GM21423 (cell line): Measurements from ENCODE around the gene MAP4K1.
A peak's percentile ranks its signal among the peaks of the same experiment; 100 is the strongest.

Experiments used
- ATAC-seq: cut with Tn5 transposase; IDR thresholded peaks from one replicate; pipeline ENCODE4 v1.9.1; 2021; ENCODE audit warnings: mild to moderate bottlenecking, moderate library complexity; ENCODE audit not compliant: unreplicated experiment

MAP4K1 gene

DNA sequence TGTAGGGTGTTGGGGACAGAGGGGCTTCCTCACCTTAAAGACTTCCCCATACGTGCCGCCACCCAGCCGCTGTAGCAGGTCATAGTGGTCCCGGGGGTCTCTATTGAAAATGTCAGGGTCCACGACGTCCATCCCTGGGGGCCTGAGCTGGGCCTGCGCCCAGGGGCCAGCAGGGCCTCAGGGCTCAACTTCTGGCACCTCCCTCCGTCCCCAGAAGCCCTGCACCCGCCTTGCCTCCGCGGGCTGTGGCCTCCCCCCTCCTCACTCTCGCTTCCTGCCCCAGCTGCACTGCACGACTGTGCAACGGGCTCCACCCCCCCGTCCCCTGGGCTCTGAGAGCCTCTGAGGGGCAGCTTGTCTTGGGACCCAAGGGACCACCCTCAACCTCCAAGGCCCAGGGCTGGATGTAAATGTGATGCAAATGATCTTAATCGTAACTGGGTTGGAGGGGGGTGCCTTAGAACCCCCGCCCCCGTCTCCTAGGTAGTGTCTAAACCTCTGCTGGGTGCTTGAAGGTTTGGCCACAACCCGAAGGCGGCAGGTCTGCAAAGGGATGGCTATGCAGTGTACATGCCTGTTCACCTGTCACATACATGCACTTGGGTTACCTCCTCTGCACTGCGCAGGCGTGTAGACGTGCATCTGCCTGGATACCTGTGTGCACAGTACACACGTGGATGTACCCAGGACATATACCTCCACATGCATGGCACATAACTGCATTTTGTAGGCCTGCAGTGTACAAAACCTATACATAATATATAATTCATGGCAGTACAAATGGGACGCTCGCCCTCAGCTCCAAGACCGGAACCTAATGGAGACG lies at the start of gene MAP4K1:
Gene MAP4K1 (minus strand): TSS at position 190 of the 826 bp plus-strand sequence. CDS start 58 bp downstream, at position 132.
- peak; percentile 61 for ATAC-seq

DNA sequence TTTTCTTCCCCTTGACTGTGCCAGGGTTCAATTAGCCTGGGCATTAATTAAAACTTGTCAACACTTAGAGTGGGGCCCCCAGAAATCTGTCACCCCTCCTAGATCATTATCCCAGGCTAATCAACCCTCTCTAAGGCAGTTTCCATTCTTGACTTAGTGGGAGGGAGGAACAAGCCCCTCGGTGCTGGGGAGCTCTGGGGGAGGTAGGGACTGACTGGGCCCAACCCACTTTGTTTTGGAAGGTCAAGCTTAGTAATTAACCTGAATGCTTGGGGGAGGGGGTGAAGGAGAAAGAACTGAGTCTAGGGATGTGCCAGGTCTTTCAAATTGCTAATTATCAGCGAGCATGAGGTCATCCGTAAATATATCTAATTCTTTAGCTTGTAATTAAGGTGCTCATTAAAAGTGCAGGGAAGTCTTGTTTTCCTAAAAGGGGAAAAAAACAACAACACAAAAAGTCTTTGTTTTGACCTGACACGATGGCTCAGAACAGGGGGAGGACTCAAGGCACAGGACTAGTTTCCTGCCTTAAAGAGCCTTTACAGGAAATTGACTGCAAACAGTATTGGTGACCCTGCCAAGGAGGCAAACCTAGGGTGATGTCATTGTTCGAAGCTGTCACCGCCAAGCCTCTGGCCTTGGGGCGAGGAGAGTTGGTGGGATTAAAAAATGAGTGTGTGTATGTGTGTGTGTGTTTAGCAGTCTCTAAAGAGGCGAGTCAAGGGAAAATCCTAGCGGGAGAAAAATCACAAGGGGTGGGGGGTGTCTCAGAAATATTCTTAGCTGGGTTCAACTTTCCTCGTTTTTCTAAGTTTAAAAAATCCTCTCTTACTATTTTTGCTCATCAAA lies 49.1 kb upstream of the MAP4K1 start:
- ATAC-seq, result no peak

DNA sequence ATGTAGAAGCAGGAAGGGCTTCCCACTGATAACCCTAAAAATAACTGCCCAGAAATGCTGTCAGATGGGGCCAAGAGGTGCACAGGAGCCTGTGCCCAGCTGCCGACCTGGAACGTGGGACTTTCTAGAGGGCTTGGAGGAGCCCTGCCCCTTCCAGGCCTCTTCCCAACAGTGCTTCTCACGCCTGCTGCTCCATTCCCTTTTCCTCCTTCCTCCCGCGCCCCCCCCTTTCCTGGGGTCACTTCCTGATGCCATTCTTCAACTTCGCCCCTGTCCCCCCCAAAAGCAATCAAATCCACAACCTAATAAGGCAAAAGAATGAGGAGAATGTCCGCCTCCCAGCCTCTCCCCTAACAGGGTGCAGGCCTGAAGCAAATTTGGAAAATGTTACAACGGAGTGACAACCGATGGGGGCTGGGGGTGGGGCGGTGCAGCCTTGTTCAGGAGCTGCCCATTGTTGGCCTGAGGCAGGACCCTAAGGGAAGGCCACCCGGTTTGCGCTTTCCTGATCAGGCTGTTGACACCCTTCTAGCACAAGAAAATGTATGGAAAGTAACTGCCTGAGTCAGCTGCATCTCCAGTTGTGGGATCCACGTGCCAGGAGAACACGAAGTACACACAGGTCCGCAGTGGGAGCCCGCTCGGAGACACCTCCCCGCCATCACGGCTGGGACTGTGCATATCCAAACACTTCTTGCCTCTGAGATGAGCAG lies 48.4 kb upstream of the MAP4K1 start:
- ATAC-seq, result no peak

DNA sequence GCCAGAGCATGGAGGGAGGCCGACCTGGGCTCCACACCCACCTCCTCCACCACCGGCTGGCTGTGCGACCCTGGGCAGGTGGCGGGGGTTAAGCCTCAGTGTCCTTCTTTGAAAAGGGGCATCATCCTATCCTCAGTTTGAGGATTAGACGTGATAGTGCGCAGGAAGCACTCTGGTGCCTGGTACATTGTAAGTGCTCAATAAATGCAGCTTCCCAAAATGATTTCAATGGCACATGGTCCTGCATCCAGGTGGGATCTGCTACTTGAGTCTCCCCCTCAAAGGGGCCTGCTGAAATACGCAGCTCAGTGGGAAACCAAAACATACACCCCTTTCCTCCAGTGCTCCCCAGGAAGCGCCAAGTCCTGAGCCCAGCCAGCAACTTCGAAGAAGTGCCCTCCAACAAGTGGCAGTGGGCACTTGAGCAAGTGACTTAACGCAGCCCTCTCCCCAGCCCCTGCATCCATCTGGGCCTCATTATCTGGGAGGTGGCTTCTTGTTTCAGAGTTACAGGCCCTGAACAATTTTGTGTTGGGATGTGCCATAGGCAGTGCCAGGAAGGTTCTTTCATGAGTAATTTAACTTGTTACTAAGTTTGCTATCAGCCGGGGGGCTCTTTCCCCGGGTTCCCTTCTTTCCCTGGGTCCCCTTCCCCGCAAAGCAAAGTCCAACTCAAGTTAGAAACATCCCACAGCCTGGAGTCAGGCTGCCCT lies 47.6 kb upstream of the MAP4K1 start:
- no peak for ATAC-seq

DNA sequence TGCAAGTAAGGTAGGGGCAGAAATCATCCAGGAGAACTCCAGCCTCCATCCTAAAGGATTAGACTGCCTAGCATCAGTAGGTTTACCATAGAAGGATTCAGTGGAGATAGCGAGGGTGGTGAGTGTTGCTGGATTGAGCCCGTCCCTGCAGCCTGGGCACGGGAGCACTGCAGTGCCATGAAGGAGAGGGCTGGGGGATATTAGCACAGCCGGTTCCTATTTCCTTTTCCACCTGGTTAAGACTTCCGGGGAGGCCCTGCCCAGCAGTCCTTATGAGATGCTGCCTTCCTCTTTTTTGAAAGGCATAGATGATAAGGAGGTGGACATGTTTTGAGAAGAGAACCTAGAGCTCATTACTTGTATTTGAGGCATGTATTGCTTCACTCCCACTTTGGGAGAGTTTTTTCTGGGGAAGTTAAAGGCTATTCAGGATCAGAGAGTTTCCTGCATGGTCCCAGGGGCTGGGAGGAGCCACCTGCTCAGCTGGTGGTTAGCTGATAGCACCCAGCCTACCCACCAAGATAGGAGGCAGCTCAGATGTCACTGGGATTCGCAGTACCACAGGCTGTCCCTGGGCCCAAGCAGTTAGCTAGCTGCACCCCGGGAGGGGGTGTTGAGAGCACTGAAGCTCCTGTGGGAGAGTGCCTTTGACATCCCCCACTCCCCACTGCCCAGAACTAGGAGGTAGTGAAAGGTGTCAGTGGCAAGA lies 46.9 kb upstream of the MAP4K1 start:
- ATAC-seq, result no peak

DNA sequence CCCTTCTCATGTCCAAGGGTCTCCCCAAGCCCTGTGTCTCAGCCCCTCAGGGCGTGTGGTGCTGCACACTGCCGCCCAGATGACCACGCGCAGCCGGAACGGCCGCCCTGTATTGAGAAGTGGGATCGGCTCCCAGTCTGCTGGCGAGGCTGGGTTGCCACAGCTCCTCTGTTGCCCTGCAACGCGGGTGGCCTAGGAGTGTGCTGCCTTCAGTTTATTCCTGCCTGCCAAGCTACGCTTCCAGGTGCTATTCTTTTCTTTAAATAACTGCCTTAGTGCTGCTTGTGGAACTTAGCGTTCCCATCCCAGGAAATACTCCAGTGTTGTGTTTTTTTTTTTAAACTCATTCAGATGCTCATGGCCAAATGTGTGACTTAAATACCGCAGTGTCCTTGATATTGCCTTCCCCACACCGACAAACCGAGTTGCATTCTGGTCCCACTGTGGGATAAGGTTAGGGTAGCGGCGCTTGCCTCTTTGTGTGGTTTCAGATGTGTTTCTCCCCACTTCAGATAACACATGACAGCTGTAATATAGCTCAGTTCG lies 46.3 kb upstream of the MAP4K1 start:
- ATAC-seq, result no peak

DNA sequence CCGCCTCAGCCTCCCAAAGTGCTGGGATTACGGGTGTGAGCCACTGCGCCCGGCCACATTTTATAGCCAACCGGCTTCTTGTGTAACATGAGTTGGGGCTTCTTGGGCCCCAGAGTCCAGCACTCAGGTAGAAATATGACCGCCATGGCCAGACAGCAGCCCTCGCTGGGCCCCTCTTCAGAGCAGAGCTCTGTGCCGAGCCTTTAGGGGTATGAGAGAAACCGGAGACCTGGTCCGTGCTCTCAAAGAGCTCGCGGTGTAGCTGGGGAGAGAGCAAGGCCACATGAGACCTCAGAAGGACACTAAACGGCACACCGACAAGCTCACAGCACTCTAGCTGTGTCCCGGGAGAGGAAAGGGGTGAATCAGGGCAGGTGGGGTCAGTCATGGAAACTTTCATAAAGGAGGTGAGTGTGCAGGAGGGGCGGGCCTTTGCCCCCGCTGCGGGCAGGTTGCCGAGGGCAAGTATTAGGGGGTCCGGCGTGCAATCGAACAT lies 45.5 kb upstream of the MAP4K1 start:
- no peak for ATAC-seq

DNA sequence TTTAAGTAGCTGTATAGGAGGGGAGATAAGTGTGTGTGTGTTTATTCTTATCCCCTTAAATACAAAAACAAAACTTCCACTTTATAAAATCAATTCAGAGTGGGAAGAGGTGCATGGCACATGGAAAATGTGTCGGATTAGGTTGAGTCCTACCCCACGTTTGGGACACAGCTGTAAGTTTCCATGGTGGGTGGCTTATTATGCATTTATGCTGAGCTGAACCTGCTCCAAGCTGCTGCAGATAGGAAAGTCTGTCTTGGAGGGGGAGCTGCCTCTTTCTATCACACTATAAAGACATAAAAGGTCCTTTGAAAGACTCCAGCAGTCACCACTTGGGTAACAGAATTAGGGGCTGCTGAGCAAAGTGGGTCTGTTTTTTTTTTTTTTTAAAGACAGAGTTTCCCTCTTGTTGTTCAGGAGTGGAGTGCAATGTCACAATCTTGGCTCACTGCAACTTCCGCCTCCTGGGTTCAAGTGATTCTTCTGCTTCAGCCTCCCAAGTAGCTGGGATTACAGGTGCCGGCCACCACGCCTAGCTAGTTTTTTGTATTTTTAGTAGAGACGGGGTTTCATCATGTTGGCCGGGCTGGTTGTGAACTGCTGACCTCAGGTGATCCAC lies 44.9 kb upstream of the MAP4K1 start:
- no peak for ATAC-seq

DNA sequence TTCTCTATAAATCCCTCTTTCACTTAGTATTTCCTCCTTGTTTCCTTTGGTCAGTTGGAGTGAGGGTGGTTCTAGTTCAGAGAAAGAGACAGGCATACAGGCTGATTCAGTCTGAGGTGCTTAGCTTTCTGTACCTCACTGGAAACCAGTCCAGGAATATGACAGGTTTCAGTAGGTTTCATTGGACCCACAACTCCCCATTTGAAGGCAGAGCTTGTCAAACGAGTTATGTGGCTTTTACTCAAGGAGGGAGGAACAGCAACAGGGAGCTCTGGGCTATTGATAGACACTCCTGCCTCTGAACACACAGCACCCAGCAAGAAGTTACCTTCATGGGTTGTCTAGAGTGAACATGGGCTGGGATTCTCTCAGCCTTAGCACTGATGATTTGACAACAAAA lies 44.2 kb upstream of the MAP4K1 start:
- ATAC-seq, result no peak

DNA sequence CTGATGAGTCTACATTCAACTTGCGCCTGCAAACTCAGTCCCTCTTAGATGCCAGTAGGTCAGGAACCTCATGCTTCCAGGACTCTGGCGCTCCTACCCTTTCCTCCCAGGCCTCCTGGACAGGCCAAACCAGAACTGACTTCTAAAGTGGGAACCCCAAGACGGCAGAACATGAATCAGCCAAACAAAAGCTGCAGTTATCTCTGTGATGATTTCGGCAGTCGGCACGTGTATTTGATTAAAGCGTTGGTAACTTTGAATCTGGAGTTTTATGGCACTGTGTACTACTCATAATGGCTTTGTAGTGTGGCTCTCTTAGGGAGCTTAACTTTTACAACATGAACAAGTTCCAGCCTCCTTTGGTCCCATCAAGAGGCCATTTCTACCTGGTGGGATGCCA lies 43.4 kb upstream of the MAP4K1 start:
- ATAC-seq, result no peak

DNA sequence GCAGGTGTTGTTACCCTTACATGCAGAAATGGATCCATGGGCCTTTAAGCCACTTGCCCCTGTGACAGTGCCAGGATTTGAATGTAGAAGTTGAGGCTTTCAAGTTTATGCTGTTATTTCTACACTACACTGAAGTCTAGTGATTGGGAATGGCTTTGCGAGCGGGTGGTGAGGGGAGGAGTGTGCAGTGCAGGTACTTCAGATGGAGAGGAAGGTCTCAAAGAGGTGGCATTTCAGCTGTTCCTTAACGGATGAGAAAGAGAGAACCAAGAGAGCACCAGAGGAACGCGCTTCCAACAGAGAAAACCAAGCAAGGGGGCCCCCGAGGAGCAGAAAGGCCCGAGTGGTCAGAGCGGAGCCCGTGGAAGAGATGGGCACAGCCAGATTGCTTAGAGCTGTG lies 43.0 kb upstream of the MAP4K1 start:
- no peak for ATAC-seq

DNA sequence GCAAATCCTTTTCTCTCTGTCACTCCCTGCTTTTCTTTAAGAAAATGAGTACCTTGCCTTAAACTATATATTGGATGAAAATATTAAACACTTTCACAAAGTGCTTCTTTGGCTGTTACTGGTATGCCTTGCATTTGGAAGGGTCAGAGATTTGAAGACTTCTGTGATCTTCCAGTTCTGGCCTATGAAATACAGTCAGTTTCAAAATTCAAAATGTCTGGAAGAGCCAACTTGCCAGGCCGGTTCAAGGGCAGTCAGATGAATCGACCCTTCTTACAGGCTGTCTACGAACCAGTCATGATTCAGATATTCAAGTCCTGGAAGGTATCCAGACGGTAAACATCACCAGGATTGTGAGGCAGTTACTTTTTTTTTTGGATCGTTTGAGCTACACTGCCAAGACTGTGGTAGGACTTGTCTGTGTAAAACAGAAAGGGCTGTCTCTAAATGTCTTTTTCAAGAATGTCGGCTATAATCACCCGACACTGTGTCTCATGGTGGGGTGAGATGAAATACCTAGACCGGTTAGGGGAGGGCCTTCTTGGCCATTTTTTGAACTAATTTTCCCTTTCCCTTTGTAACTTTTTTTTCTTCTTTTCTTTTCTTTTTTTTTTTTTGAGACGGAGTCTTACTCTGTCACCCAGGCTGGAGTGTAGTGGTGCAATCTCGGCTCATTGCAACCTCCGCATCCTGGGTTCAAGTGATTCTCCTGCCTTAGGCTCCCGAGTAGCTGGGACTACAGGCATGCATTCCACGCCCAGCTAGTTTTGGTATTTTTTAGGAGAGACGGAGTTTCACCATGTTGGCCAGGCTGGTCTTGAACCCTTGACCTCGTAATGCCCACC lies 40.9 kb upstream of the MAP4K1 start:
- ATAC-seq, result no peak

DNA sequence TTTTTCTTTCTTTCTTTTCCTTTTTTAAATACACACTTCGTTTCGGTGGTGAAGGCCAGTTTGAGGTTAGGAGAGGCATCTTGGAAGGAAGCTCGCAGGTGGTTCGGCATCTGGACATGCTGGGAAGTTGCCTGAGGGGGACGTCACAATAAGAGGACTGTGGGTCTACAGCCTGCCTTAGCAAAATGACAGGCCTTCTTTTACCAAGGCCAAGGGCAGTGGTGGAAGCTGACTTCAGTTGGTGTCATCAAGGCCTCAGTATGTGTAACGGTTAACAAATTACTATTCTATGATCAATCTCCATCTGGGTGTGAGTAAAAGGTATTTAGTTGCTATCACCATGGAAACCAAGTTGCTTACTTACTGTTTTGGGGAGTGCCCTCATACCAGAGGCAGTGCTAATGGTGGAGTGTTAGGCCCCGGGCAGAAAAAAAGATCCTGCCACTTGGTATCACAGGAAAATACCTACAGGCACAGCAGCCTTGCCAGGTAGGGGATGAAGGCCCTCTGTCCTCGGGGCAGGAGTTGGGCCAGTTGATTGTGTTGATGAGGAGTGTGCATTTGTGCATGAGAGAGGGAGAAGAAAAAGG lies 40.0 kb upstream of the MAP4K1 start:
- no peak for ATAC-seq

DNA sequence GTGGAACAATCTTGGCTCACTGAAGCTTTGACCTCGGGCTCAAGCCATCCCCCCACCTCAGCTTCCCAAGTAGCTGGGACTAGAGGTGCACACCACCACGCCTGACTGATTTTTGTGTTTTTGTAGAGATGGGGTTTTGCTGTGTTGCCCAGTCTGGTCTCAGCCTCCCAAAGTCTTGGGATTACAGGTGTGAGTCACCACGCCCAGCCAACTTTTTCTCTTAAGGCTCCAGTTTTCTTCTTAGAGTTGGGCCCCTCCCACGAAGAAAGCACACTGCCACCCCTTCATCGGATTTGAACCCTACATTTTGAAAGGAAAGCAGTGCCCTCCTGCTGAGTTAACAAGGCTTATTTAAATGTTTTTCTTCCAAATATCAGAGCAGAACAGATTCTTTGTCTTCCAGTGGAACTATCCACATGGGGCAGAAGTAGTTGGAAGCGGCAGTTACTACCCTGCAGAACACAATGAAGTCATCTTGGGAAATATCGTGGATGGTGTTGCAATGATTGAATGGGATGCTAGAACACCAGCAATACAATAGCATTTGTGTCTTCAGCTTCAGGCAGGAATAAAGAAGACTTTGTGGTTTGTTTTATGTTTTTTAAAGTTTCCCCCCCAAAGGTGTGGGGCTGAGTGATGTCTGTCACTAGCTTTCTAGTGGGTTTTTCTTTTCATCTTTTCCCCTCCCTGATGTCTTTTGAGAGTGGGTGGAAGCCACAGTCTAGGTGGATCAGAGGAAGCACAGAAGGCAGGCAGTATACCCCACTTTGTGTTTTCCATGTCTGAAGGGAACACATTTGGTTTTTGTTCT lies 38.6 kb upstream of the MAP4K1 start:
- no peak for ATAC-seq

DNA sequence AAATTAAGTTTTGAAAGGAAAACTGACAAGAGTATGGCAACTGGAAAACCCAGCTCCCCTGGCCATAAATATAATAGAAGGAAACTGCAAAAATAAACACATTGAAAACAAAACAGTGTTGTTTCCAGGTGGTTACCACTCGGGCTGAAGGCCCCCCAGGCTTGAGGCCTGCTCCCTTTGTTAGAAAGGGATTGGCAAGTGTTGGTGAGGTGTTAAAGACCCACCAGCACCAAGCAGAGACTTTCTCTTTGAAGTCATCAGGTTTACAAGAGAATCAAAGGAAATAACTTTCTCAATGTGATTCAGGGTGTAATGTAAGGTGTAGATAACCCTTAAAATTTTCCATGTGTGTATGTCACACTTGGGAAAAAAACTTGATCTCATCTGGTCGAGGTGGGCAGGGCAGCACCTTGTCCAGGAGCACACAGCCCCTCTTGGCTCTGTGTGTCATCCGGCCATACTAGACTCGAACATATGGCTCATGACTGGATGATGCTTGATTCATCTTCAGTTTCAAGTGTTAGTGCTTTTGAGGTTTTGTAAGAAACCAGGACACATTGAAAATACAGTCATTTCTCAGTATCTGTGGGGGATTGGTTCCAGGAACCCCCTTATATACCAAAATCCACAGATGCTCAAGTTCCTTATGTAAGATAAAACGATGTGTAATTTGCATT lies 37.5 kb upstream of the MAP4K1 start:
- ATAC-seq, result peak; percentile 42

DNA sequence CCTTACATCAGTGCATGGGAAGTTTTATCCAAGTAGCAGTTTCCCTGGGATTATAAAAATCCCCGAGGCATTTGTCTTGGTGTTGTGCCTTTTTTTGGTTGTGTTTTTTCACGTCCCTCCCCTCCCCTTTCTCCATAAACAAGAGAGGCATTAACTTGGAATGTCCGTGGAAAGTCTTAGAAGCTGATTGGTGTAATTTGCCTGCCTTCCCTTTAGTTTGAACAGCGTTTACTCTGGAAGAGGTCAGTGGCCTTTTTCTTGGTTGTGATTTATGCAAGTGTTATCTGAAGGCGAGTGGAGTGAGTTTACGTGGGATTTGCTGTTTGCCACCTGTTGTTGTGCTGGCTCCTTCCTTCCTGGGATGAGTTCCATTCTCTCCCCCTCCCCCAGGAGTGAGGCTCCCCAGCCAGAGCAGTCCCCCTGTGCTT lies 36.9 kb upstream of the MAP4K1 start:
- no peak for ATAC-seq
